ENCODE results near the gene FXR1. TPM values are rescaled to one million over a fixed set of nuclear protein-coding genes. Genes with fewer than 3 reads are reported as not detected.

FXR1 gene
- total RNA-seq, 1 experiment from 2014 or later: 126 TPM

- TF ChIP-seq CTCF (IDR thresholded peaks at IDR 0.05; ENCODE audit: insufficient read depth in 1 of 2, low read depth in 1 of 2, low read length in 1 of 2, severe bottlenecking in 1 of 2, unreplicated experiment in 1 of 2): no peak
- no peaks in the 10 kb centered on the region for H3K9me3 ChIP-seq
- no peak overlapping the region for H3K4me3 ChIP-seq (ENCODE audit: low read depth, low read length)
- no peaks in the 10 kb centered on the region for H3K27me3 ChIP-seq (replicated peaks; ENCODE audit: control insufficient read depth, insufficient read depth, low read length)
- Mint-ChIP-seq H3K4me3 (ENCODE audit: unreplicated experiment) (no peak overlapping the region), H3K27me3 (ENCODE audit: insufficient read depth, unreplicated experiment) (no peaks in the 10 kb centered on the region), H3K27ac (ENCODE audit: unreplicated experiment) (no peak overlapping the region), H3K9me3 (ENCODE audit: unreplicated experiment) (no peaks in the 10 kb centered on the region), H3K36me3 (ENCODE audit: insufficient read depth, unreplicated experiment) (no peaks in the 10 kb centered on the region), H3K4me1 (ENCODE audit: low read depth, unreplicated experiment) (no peaks in the 10 kb centered on the region)
- H3K4me1 ChIP-seq: no peaks in the 10 kb centered on the region
- no TSS peak for BruUV-seq (replicated peaks)
- no peak for DNase-seq
- no peaks in the 10 kb centered on the region for H3K36me3 ChIP-seq (ENCODE audit: control insufficient read depth, insufficient read depth, low read length)
- intact Hi-C loops (cut with micrococcal nuclease; ENCODE audit: unreplicated experiment): no loop called here
- ChIA-PET POLR2A (no interaction called here), CTCF (no interaction called here)
These were observed 118.5 kb downstream of the FXR1 start for GRCh38 chr3:181030948-181031347.

Other genes with a start within 250 kb of the FXR1 start
- gene CCDC39, start 233.2 kb upstream of the FXR1 start, total RNA-seq (2022): not detected in 2 replicates
- 55.4 and 71.8 TPM in 2 replicates for gene DNAJC19, start 77.1 kb downstream of the FXR1 start, total RNA-seq (2022)